Measurements from ENCODE around the gene HSPA12A.
A peak's percentile ranks its signal among the peaks of the same experiment; 100 is the strongest.

Gene HSPA12A, protein sequence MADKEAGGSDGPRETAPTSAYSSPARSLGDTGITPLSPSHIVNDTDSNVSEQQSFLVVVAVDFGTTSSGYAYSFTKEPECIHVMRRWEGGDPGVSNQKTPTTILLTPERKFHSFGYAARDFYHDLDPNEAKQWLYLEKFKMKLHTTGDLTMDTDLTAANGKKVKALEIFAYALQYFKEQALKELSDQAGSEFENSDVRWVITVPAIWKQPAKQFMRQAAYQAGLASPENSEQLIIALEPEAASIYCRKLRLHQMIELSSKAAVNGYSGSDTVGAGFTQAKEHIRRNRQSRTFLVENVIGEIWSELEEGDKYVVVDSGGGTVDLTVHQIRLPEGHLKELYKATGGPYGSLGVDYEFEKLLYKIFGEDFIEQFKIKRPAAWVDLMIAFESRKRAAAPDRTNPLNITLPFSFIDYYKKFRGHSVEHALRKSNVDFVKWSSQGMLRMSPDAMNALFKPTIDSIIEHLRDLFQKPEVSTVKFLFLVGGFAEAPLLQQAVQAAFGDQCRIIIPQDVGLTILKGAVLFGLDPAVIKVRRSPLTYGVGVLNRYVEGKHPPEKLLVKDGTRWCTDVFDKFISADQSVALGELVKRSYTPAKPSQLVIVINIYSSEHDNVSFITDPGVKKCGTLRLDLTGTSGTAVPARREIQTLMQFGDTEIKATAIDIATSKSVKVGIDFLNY

DNA sequence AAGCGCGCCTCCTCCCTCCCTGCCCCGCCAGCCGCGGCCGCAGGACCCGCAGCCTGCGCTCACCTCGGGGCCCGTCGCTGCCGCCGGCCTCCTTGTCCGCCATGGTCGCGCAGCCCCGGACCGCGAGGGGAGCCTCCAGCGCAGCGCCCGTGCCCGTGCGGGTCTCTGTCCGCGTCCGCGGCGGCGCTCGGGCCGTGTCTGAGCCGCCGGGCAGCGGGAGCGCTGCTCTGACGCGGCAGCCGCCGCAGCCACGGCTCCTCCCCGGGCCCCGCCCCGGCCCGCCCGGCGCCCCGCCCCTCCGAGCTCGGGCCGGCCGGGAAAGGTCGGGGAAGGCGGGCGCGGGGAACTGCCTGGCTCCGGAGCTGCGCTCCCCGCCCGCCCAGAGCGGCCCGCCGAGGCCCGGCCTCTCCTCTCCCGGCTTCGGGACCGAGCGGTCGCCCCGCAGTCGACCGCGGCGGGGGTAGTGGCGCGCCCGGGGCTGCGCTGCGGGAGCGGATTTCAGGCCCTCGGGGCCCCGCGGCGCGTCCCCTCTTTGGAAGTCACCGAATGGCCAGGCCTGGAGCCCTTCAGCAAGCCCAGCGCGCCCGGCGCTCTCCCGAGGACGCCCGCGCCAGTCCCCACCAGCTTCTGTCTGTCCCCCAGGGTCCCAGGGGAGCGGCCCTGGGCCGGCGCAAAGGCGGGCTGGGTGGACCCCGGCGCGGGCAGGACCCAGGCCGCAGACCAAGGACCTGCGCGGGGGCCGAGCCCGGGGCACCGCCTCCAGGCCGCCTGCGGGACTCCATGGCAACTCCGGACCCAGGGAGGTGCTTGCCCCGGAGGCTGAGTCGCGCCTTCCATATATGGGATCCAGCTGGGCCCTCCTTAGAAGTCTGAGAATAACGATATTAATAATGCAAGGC, at the start of gene HSPA12A:
HSPA12A (minus strand) TSS at position 200 of the 899 bp plus-strand sequence; CDS start at position 103, 97 bp downstream.
- DNase-seq: peak; percentile 88

DNA sequence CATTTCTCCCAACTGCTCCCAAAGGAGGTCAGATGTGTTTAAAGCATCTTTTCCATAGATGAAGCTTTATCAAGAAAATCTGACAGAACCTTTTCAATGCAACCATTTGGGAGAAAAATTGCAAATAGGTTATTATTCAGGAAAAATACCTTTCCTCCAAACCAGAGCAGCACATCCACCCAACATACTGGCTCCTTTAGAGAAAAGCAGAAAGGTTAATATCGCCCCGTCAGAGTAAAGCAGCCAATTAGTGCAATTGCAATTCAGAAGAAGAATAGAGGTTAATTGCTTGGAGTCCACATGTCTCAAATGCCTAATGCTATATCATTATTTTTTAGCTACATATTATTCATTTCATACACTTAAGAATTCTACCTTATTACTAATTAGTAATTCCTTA, 48.9 kb upstream of the HSPA12A start:
- DNase-seq: no peak

DNA sequence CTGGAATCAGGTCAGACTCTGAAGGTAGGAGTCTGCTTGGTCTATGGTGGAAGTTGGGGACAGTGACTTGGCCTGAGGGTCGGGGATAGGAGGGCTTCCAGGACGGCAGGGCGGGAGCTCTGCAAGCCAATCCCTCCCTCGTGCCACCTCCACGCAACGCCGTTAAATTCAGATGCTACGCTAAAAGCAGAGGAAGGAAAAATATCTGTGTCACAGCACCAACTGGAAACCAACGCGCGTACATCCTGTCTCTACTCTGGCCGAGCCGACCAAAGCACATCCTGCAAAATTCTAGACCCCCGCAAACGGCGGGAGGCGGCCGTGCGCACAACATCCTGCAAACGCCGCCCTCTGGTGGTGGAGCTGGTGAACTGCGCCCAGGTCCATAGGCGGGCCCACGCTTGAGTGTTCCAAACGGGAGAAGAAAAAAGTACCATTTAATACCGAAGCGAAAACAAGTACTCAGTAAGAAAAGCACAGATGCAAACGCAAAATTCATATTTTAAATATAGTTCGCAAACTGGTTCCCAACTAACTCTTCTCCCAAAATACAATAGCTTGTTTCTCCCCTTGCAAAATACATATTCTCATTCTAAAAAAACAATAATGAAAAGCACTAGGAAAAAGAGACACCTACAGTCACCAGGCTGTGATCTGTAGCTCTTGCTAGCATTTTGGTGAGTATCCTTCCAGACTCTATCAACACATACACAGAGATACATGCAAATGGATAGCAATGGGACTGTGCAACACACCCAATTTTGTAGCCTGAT, 45.7 kb upstream of the HSPA12A start:
- peak; percentile 73 for DNase-seq

DNA sequence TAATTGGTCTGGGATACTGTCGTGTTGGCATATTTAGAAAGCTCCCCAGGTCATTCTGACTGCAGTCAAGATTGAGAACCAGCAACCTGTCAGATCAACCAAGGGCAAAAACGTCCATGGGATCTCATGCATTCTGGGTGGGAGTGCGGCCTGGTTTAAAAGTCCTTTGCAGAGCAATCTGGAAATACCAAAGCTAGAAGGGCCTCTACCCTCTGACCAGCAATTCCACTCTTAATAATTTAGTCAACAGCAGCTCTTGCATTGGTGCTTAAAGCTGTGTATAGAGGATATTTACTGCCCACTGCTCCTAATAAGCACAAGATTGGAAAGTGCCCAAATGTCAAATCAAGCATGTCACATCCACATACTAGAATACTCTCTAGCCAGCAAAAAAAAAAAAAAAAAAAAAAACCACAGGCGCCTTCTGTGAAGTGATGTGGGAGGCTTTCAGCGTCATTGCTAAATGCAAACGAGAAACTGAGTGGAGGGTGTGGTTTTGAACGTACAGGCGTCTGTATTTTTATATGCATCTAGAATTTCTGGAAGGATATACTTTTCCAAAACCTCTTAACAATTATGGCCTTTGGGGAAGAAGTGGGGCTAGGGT, 44.8 kb upstream of the HSPA12A start:
- no peak for DNase-seq

DNA sequence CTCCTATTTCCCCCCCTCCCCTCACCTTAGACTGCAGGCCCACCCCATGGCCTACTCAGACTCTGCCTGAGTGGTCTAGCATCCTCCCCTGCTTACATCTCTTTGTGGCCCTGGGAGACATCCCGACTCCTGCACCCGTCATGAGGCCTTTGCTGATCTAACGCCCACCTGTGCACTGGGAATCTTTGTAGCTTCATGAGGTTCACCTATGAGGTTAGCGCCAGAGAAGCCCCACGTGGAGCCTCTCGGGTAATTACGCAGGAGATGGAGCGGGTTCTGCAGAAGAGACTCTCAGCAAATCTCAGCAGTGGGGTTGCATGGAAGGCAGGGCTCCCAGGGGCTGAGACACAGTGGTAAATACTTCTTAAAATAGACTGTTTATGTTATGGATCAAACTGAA, 43.5 kb upstream of the HSPA12A start:
- DNase-seq: no peak

DNA sequence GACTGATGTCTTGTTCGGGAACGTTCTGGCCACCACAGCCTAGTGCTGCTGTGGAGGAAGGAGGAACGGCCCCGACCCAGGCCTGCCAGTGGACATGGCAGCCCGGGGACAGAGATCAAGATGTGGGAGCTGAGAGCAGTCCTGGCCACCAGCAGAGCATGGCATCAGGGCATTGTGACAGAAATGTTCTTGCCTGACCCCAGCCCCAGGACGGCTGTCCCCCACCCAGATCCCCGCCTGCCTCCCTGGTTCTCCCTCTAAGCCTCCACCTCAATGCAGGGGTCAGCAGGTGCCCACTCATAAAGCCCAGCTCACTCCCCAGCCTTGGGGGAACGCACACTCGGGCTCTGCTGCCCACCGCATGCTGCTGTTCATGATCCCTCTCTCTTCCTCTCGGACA, 42.9 kb upstream of the HSPA12A start:
- DNase-seq: no peak

DNA sequence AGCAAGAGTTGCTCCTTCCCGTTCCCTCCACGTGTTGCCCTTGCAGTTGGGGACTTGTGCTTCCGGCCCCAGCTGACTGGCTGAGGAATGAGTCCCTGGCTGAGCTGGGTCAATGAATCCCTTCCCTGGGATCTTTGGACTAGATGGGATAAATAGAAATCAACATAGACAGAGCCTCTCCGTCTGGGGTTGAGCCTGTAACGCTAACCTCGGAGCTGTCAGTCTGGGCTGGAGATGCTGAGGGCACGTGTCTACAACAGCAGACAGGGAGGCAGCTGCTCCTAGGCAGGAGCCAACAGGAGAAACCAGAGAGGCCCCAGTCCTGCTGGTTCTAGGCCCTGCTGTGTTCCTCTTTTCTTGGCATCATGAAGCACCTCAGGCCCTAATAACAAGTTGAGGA, 42.3 kb upstream of the HSPA12A start:
- no peak for DNase-seq

DNA sequence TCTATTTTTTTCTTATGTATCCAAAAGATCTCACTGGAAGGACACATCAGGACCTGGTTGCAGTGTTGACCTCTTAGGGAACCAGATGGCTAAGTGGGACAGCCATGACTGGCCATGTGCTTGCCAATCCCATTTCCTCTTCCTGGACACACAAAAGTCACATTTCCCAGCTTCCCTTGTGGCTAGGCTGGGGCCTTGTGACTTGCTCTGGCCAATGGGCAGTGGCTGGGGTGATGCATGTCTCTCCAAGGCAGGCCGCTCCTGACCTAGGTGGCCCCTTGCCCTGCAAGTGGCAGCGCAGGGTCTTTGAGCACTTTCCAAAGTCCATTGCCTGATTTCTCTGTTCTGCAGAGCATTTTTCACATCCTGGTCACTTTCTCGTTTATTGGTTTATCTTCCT, 41.7 kb upstream of the HSPA12A start:
- DNase-seq: no peak

DNA sequence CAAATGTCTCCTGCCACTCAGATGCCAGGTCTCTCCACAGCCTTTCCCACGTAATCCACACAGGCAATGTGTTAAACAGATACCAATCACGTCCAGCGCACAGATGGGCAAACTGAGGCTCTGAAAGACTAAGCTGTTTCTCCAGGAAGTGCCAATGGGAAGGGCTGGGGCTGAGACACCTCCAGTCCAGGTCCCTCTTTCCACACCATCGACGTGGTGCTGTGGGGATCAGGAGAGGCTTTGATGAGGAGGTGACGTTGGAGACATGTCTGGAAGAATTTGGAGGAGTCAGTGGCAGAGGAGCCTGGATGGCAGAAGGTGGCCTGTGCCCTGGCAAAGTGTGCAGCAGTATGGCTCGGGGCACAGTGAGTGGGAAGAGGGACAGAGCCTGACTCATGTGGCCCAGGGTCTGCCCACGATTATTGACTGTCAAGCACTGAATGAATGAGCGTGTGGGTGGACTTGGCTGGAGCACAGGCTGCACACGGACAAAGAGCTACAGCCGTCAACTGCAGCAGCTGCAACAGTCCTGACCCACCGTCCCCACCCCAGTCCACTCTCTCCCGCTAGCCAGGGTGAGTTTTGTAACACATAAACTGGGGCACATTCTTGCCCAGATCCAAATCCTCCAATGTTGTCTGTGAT, 40.8 kb upstream of the HSPA12A start:
- peak; percentile 17 for DNase-seq

DNA sequence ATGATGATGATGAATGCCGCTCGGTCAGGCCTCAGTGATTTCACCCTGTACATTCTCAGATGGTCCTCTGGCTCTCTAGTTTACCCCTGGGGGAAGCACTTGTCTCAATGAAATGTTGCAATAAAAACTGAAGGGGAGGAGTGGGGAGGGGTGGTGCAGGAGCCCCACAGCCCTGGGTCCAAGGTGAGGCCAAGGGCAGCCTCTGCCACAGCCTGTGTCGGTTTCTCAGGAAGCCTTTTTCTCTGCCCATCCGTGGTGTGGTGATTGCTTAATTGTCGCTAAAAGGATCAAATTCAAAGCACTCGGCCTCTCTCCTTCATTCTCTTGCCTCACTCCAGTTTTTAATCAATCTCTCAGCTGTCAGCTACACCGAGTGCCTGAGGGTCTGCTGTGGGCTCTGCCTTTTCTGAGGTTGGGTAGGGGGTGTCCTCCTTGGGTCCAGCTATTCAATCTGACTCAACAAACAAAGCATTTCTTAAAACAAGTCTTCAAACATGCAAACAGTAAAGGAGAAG, 39.1 kb upstream of the HSPA12A start:
- DNase-seq: no peak

DNA sequence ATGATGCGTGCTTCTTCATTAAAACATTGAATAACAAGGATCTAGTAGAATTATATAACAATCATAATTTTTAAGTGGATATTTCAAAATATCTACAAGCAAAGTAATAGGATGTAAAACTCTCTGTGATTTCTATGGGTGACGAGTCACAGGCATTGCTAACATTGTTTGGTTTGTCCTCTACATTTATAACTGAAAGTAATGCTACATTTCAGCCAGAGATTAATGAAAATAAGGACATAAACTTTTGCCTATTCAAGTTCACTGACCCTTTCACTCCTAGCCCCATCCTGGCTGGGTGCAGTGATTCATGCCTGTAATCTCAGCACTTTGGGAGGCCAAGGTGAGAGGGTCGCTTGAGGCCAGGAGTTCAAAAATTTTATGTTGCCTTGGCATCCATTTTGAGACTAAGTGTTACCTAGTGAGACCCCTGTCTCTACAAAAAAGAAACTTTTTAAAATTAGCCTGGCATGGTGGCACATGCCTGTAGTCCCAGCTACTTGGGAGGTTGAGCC, 38.4 kb upstream of the HSPA12A start:
- no peak for DNase-seq

DNA sequence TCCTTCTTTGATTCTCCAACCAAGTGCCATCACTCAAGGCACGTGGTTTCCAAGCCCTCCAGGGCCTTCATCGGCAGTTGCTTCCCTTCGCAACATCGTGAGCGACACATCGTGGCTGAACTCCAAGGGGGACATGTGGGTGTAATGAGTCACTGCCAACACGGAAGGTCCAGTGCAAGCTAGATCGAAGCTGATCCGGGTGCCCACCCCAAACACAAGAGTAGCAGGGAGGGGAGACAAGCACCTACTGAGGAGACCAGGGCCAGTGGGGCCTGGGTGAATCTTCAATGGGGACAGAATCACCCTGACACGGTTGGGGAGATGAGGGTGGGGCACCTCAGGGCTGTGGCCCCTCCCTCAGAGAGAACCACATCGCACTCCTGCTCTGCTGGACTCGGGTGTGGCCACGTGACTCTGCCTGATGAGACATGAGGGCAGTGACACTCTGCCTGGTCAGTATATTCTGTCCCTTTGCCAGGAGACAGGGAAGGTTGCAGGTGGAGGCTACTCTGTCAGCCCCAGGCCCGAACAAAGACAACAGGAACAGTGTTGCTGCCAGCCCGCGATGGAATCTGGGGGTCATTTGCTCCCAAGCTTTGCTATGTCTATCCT, 36.8 kb upstream of the HSPA12A start:
- DNase-seq: peak; percentile 48

DNA sequence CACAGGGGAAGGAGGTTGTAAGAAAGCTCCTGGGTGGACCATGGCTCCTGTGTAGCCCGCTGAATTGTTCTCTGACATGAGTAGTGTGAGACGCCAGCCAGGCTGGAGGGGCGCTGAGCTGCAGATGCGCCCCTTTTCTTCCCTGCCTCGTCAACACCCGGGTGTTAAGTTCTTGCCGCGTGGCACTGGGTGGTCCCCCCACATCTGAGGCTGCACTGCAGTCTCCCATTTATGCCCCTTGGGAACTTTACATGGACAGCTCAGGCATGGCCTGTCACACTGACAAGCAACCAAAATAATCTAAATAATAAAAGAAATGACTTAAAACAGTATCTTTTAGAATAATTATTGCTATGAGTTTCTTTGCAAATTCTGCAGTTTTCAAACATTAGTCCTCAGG, 34.6 kb upstream of the HSPA12A start:
- DNase-seq: no peak

DNA sequence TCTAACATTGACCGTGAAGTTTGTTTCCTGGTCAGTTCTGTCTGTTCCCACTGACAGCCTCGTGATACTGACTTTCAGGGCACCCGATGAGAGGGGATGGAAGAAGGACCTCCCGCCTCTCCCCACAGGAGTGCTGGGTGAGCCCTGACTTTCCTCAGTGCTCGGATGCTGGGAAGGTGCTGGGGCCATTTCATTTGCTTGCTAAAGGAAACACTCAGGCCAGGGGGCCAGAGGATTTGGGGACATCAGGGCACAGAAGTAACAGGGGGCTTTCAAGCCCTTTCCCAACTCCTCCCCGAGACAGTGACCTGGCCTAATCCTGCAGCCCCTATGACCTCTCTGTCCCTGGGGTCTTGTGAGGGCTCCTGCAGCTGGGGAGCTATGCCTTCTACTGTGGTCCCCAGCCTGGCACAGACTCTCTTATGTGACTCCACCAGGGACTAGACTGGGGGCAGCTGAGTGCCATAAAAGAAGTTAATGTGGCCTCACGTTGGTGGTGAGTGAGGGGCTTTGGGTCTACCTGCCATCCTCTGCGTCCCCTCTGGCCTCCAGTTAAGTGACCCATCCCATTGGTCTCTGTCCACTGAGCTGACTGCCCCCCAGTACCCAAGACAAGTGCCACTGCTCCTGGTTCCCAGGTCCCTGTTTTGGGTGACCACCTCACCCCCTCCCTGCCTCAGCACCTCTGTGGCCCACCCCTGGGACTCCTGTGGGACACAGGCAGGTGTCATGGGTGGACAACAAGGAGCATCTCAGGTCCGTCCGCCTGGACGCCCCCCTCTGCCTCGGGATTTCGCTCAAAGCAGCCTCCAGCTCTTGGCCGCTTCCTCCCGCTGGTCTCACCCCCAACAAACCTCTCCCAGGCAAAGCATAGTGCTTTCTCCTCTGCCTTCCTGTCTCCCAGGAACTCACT, 33.4 kb upstream of the HSPA12A start:
- DNase-seq: no peak

DNA sequence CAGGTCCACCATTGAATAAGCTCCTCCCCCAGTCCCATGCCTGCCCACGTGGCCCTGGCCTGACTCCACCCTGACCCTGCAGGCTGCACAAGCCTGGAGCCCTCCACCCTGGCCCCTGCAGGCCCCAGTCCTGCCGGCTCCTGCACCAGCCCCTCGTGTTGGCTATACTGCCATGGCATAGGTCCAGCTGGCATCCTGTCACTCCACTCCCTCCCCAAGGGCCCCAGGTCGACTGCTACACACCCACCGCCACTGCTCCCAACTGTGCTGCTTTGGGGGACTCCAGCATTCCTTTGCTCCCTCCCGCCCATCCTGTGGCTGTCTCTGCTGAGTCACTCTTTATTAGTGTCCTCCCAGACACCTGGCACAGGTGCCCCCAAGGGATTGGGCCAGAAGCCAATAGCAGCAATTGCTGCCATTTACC, 32.4 kb upstream of the HSPA12A start:
- DNase-seq: no peak

DNA sequence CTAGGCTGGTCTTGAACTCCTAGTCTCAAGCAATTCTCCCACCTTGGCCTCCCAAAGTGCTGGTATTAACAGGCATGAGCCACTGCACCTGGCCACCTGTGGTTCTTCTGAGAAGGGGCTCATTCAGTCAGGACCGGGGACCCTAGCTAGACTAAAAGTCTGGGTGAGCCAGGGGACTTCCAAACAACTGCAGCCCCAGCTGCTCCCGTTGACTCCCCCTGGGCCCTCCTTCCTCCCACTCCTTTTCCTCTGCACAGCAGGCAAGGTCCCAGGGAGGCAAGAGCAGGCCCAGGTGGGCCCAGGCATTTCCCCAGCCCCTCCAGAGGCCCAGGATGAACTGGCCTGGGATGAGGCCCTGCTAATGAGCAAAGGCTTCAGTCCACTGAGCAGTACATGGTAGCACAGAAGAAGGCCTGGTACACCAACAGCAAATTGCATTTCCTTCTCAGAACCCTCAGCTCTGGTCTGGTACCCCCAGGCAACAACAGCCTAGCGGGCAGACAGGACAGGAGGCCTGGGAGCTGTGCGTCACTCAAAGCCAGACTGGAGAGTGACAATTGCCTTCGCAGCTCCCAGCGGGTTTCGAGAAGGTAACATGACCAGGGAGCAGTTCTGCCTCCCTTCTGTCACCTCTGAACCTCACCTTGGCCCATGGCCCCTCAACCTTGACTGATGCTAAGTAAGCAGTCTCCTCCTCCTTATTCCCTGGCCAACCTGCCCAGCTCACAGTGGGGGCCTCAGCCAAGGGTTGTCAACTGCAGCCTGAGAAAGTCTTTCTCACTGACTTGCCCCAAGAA, 30.7 kb upstream of the HSPA12A start:
- DNase-seq: no peak

DNA sequence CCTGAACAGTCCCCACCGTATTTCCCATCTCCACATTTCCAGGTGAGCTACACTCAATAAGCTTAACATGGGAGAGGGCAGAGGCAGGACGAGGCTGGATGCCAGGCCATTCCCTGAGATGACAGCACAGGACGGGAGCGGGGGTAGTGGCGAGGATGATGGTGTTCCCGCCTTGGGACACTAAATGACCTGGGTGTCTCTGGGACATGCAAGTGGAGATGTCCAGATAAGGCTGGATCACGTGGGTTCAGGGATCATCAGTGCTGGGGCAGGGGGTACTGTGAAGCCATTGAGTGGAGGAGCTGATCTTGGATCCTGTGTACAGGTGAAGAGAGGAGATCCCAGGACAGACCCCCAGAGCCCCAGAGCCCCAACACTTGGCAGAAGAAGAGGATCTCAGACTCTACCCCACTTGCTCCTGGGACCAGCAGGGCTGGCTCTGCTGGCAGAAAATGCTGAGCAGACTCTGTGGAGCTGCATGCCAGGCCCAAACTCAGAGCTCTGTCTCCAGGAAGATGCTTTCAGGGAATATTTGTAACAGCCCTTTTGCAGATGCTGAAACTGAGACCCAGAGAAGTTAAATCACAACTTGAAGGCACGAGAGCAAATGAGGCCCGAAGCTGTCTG, 29.7 kb upstream of the HSPA12A start:
- DNase-seq: no peak

Measured in EL (cell line).